DND-41 (cell line): ENCODE results near the gene HSPA1A.
"Not testable (repeated sequence)": the region's sequence is repeated elsewhere in the genome, so short reads cannot be mapped to it uniquely, and the experiment has no call there.

Source experiments
- ATAC-seq: fragments of 200-7000 bp; cut with Tn5 transposase; 3 replicates; pipeline ENCODE4 v1.9.1; 2021; ENCODE audit warnings: low read depth; ENCODE audit not compliant: insufficient read depth
- DNase-seq: peaks from one replicate; pipeline ENCODE4 v3.0.0-alpha.2; 2020
- H2AFZ ChIP-seq: 2 replicates; pipeline ENCODE4 v1.6.0; 2012; ENCODE audit warnings: low read depth, low read length
- H3K27ac ChIP-seq: 2 replicates; pipeline ENCODE4 v1.5.1; 2012; ENCODE audit warnings: low read length, inconsistent platforms
- H3K27me3 ChIP-seq: fragments of 200-600 bp; sonication (generic); 2 replicates; pipeline ENCODE4 v1.6.0; 2012; ENCODE audit warnings: low read length, mild to moderate bottlenecking, inconsistent platforms; ENCODE audit not compliant: insufficient read depth, poor library complexity
- H3K36me3 ChIP-seq: 2 replicates; pipeline ENCODE4 v1.5.1; 2012; ENCODE audit warnings: low read length, inconsistent platforms; ENCODE audit not compliant: insufficient read depth
- H3K4me1 ChIP-seq: 2 replicates; pipeline ENCODE4 v1.5.1; 2012; ENCODE audit warnings: mild to moderate bottlenecking, low read length; ENCODE audit not compliant: insufficient read depth
- H3K4me2 ChIP-seq: 2 replicates; pipeline ENCODE4 v1.6.0; 2012; ENCODE audit warnings: mild to moderate bottlenecking, moderate library complexity, low read length, inconsistent platforms; ENCODE audit not compliant: insufficient read depth
- H3K4me3 ChIP-seq, 2 experiments: fragments of 200-600 bp in 1 of 2; shearing (Covaris generic) in 1 of 2; 2 replicates each; pipeline ENCODE4 v1.5.1; 2012 to 2016; ENCODE audit warnings: inconsistent platforms in 2 of 2, low read length in 2 of 2, mild to moderate bottlenecking in 2 of 2, low read depth in 1 of 2, moderate library complexity in 1 of 2
- H3K79me2 ChIP-seq: 2 replicates; pipeline ENCODE4 v1.6.0; 2012; ENCODE audit warnings: low read length, inconsistent platforms; ENCODE audit not compliant: insufficient read depth
- H3K9ac ChIP-seq: 2 replicates; pipeline ENCODE4 v1.6.0; 2012; ENCODE audit warnings: low read depth, mild to moderate bottlenecking, inconsistent platforms, low read length, moderate library complexity
- H3K9me3 ChIP-seq: 2 replicates; pipeline ENCODE4 v1.5.1; 2012; ENCODE audit warnings: low read length, moderate library complexity, mild to moderate bottlenecking, inconsistent platforms; ENCODE audit not compliant: insufficient read depth, severe bottlenecking
- H4K20me1 ChIP-seq: 2 replicates; pipeline ENCODE4 v1.6.0; 2012; ENCODE audit warnings: low read length; ENCODE audit not compliant: insufficient read depth
- EZH2 ChIP-seq: IDR thresholded peaks from 3 replicates; pipeline ENCODE4 v1.6.1; 2012; ENCODE audit warnings: borderline replicate concordance, low read depth, mild to moderate bottlenecking, moderate library complexity, low read length, inconsistent platforms; ENCODE audit not compliant: severe bottlenecking
- TF ChIP-seq, protein P1 (sequence below): IDR thresholded peaks from 2 replicates; pipeline ENCODE4 v1.5.1; 2012; ENCODE audit warnings: borderline replicate concordance, low read length, moderate library complexity, mild to moderate bottlenecking; ENCODE audit not compliant: poor library complexity, severe bottlenecking; ENCODE audit errors: extremely low read depth

Gene HSPA1A

DNA sequence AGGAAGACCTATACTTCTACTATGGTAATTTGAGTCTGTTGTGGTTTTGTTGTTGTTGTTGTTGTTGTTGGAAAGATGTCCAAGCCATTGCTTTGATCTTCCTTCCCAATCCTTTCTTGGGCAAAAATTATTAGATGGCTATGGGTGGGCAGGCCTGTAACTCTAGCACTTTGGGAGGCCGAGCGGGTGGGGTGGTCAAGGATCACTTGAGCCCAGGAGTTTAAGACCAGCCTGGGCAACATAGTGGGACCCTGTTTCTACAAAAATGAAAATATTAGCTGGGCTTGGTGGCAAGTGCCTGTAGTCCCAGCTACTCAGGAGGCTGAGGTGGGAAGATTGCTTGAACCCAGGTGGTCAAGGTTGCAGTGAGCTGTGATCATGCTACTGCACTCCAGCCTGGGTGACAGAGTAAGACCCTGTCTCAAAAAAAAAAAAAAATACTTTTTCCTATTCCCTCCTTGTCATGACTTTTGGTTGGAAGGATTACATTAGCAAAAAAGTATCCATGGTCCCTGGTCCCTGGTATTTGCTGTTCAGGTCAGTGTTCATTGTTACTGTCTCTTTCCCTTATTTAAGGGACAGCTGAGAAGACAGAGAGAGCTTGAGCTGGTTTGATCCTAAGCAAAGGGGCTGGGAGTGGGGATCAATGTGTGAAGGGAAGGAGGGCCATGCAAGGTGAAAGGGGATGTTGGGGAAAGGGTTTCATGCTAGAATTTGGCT lies 35.6 kb downstream of the HSPA1A start:
- Histone ChIP-seq H3K4me3 (no peak overlapping the region), H3K27me3 (no peaks in the 10 kb centered on the region), H3K9ac (no peak overlapping the region), H2AFZ (no peak overlapping the region), H3K79me2 (no peaks in the 10 kb centered on the region), H3K4me2 (no peak overlapping the region), H3K36me3 (no peaks in the 10 kb centered on the region), H3K4me1 (no peaks in the 10 kb centered on the region), H3K27ac (no peak overlapping the region), H4K20me1 (no peaks in the 10 kb centered on the region), H3K9me3 (no peaks in the 10 kb centered on the region)
- TF ChIP-seq, protein P1, sequence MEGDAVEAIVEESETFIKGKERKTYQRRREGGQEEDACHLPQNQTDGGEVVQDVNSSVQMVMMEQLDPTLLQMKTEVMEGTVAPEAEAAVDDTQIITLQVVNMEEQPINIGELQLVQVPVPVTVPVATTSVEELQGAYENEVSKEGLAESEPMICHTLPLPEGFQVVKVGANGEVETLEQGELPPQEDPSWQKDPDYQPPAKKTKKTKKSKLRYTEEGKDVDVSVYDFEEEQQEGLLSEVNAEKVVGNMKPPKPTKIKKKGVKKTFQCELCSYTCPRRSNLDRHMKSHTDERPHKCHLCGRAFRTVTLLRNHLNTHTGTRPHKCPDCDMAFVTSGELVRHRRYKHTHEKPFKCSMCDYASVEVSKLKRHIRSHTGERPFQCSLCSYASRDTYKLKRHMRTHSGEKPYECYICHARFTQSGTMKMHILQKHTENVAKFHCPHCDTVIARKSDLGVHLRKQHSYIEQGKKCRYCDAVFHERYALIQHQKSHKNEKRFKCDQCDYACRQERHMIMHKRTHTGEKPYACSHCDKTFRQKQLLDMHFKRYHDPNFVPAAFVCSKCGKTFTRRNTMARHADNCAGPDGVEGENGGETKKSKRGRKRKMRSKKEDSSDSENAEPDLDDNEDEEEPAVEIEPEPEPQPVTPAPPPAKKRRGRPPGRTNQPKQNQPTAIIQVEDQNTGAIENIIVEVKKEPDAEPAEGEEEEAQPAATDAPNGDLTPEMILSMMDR: no peak
- no peak for TF ChIP-seq EZH2
- ATAC-seq (no peak), DNase-seq (no peak)

DNA sequence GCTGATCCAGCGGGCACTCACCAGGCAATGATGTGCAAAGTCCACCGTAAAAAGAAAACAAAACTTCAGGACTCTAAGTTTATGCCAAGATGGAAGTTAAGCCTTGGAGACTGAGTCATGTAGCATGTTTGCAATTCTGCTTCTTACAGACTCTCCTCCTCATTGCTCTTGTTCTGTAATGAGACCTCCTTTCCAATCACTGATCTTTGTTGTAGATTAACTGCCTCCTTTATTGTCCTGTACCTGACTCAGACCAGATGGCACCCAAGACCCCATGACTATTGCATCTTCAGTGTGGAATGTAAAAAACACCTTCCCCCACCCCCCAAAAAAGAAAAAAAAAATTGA lies 36.1 kb downstream of the HSPA1A start:
- Histone ChIP-seq H3K4me3 (no peak overlapping the region), H3K27ac (no peak overlapping the region), H3K9ac (no peak overlapping the region), H3K4me1 (no peaks in the 10 kb centered on the region), H3K27me3 (no peaks in the 10 kb centered on the region), H4K20me1 (no peaks in the 10 kb centered on the region), H3K9me3 (no peaks in the 10 kb centered on the region), H3K79me2 (no peaks in the 10 kb centered on the region), H2AFZ (no peak overlapping the region), H3K36me3 (no peaks in the 10 kb centered on the region), H3K4me2 (no peak overlapping the region)
- no peak for DNase-seq
- no peak for TF ChIP-seq EZH2
- TF ChIP-seq, protein P1: no peak
- ATAC-seq: no peak

DNA sequence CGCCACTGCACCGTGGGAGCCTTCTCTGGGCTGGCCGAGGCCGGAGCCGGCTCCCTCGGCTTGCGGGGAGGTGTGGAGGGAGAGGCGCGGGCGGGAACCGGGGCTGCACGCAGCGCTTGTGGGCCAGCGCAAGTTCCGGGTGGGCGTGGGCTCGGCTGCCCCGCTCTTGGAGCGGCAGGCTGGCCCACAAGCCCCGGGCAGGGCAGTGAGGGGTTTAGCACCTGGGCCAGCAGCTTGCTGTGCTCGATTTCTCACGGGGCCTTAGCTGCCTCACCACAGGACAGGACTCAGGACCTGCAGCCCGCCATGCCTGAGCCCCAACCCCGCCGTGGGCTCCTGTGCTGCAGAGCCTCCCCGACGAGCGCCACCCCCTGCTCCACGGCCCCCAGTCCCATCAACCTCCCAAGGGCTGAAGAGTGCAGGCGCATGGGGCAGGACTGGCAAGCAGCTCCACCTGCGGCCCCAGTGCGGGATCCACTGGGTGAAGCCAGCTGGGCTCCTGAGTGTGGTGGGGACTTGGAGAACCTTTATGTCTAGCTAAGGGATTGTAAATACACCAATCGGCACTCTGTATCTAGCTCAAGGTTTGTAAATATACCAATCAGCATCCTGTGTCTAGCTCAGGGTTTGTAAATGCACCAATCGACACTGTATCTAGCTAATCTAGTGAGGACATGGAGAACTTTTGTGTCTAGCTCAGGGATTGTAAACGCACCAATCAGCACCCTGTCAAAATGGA lies 36.8 kb downstream of the HSPA1A start:
- H3K9ac ChIP-seq, H3K79me2 ChIP-seq, DNase-seq, H3K4me1 ChIP-seq, ATAC-seq, H3K27me3 ChIP-seq, H3K36me3 ChIP-seq, H2AFZ ChIP-seq, H3K4me3 ChIP-seq, H4K20me1 ChIP-seq, H3K27ac ChIP-seq, H3K9me3 ChIP-seq, H3K4me2 ChIP-seq: not testable (repeated sequence)

DNA sequence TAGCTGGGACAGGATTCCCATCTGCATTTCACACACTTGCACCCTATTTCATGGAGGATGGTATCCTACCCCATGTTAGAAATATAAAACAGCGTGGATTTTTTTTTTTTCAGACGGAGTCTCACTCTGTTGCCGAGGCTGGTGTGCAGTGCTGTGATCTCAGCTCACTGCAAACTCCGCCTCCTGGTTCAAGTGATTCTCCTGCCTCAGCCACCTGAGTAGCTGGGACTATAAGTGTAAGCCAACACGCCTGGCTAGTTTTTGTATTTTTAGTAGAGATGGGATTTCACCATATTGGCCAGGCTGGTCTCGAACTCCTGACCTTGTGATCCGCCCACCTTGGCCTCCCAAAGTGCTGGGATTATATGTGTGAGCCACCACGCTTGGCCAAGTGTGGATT lies 42.4 kb downstream of the HSPA1A start:
- not testable (repeated sequence) for H2AFZ ChIP-seq, H3K9ac ChIP-seq, H3K27ac ChIP-seq, ATAC-seq, H3K27me3 ChIP-seq, H3K4me2 ChIP-seq, H4K20me1 ChIP-seq, DNase-seq, H3K9me3 ChIP-seq, H3K4me3 ChIP-seq, H3K79me2 ChIP-seq
- peaks cover 16% of the 10 kb centered on the region for H3K4me1 ChIP-seq
- H3K36me3 ChIP-seq: peaks cover 15% of the 10 kb centered on the region
